GM23338 (cell line): ENCODE results near the gene PPM1N.

Source experiments
- CTCF ChIP-seq, 2 experiments: fragments of 200-600 bp in 1 of 2; sonication (generic) in 1 of 2; conservative IDR thresholded peaks; 2 replicates each; pipeline versions ENCODE4 v1.5.1 to v1.6.1; 2016 to 2017; ENCODE audit warnings: antibody characterized with exemption in 2 of 2, low read depth in 2 of 2, mild to moderate bottlenecking in 2 of 2, moderate library complexity in 1 of 2
- EZH2 ChIP-seq: fragments of 200-600 bp; sonication (generic); IDR thresholded peaks from one replicate; pipeline ENCODE4 v1.8.0; 2017; ENCODE audit warnings: antibody characterized with exemption, mild to moderate bottlenecking, low read depth; ENCODE audit not compliant: unreplicated experiment
- POLR2AphosphoS5 ChIP-seq: IDR thresholded peaks from 2 replicates; pipeline ENCODE4 v1.6.1; 2016; ENCODE audit warnings: antibody characterized with exemption, low read depth
- REST ChIP-seq: IDR thresholded peaks from one replicate; pipeline ENCODE4 v1.6.1; 2018; ENCODE audit warnings: antibody characterized with exemption; ENCODE audit not compliant: unreplicated experiment

DNA sequence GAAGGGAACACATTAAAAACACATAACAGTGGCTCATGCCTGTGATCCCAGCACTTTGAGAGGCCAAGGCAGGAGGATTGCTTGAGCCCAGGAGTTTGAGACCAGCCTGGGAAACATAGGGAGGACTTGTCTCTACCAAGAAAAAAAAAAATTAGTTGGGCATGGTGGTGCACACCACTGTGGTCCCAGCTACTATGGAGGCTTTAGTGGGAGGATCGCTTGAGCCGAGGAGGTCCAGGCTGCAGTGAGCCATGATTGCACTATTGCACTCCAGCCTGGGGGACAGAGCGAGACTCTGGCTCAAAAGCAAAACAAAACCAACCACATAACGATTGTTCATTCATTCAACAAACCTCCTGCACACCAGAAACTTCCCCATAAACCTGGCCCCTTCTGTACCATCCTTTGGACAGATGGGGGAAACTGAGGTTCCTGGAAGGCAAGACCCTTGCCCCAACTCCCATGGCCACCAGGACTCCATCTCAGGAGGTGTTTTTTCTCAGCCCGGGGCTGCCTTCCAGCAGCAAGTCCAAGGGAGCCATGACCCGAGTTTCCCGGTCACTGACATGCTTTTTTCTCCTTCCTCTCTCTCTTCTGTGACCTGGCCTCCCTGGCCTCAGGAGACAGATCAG, 26.2 kb upstream of the PPM1N start:
- TF ChIP-seq CTCF (conservative IDR thresholded peaks at IDR 0.05; ENCODE audit: low read depth in 2 of 2) (no peak), EZH2 (no peak), POLR2AphosphoS5 (no peak), REST (no peak)
